ENCODE results near the gene UGT1A3.
A peak's percentile ranks its signal among the peaks of the same experiment; 100 is the strongest.

Gene UGT1A3

GRCh38 chr2:233799716-233800115 is 70.9 kb downstream of the UGT1A3 start:
- DNase-seq, result no peak

- no peak for DNase-seq
Observed at GRCh38 chr2:233800208-233800607, 71.4 kb downstream of the UGT1A3 start.

GRCh38 chr2:233801357-233802131 is 72.7 kb downstream of the UGT1A3 start:
- no peak for DNase-seq

GRCh38 chr2:233802132-233802815 is 73.4 kb downstream of the UGT1A3 start:
- no peak for DNase-seq

GRCh38 chr2:233803292-233803911 is 74.6 kb downstream of the UGT1A3 start:
- DNase-seq, result no peak

- DNase-seq, result no peak
Observed at GRCh38 chr2:233803994-233804393, 75.2 kb downstream of the UGT1A3 start.

GRCh38 chr2:233807215-233807865 is 78.5 kb downstream of the UGT1A3 start:
- no peak for DNase-seq

- no peak for DNase-seq
Observed at GRCh38 chr2:233807966-233808935, 79.4 kb downstream of the UGT1A3 start.

GRCh38 chr2:233810385-233810784 is 81.5 kb downstream of the UGT1A3 start:
- no peak for DNase-seq

GRCh38 chr2:233811087-233811486 is 82.2 kb downstream of the UGT1A3 start:
- DNase-seq, result no peak

GRCh38 chr2:233811732-233812131 is 82.9 kb downstream of the UGT1A3 start:
- no peak for DNase-seq

GRCh38 chr2:233813236-233814055 is 84.6 kb downstream of the UGT1A3 start:
- no peak for DNase-seq

- DNase-seq, result no peak
Observed at GRCh38 chr2:233814056-233814835, 85.4 kb downstream of the UGT1A3 start.

GRCh38 chr2:233815861-233816260 is 87.0 kb downstream of the UGT1A3 start:
- no peak for DNase-seq

GRCh38 chr2:233816334-233816733 is 87.5 kb downstream of the UGT1A3 start:
- peak; percentile 16 for DNase-seq

GRCh38 chr2:233816771-233817170 is 87.9 kb downstream of the UGT1A3 start:
- DNase-seq, result no peak

- DNase-seq, result no peak
Observed at GRCh38 chr2:233817361-233817911, 88.6 kb downstream of the UGT1A3 start.

GRCh38 chr2:233817995-233818638 is 89.3 kb downstream of the UGT1A3 start:
- DNase-seq, result no peak

Data from DMS 273 treated with DMSO at 0.1 percent for 48 hours (cell line).